Inflammatory macrophage treated with lipopolysaccharide for 1 hour (primary cell): Measurements from ENCODE around the gene ZNF132.
"Not testable (repeated sequence)": the region's sequence is repeated elsewhere in the genome, so short reads cannot be mapped to it uniquely, and the experiment has no call there.

Experiments
- DNase-seq, 2 donors: peaks; one replicate each; pipeline ENCODE4 v3.0.0-alpha.2; 2020 to 2022

The ZNF132 gene

DNA sequence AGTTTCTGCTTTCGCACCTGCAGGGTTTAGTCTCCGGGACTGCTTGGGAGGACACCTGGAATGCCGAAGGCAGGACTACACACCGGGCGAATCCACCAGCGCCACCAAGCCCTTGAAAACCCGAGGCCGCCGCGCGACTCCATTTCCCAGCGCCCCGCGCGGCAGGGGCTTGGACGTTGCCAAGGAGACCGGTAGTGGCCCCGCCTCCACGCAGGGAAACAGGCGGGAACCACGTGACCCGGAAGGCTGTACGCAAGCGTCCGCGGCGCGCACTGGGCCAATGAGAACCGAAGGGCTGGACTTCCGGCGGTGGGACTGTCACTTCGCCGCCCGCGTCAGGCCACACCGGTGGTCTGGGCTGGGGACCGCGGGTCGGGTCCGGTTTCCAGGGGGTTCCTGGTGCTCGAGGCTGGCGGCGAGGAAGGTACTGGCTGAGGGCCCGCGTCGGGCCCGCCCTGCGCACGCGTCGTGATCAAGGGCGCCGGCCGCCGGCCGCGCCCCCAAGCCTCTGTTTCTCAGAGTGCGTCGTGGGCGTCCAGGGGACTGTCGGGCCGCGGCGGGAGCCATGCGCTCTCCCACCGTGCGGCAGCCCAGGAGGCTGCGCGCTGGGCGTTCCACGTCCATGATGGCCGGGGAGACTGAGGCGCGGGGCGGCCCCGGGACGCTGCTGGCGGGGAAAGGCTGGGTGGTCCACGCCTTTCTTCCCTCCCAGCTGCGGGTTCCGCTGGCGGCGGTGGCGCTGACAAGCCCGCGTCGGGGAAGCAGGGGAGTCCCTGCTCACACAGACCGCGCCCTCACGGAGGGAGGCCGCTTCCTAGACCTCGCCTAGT is 27.0 kb upstream of the ZNF132 start, which contains the start of gene ZNF324:
ZNF324 (plus strand) TSS at position 321 of the 830 bp plus-strand sequence. CDS start 2,106 bp downstream, outside the sequence.
- DNase-seq: peak; percentile 96 to 98

- DNase-seq: no peak
These were observed 26.3 kb upstream of the ZNF132 start for GRCh38 chr19:58466089-58466759.

GRCh38 chr19:58460039-58460438 is 20.1 kb upstream of the ZNF132 start:
- no peak for DNase-seq

DNA sequence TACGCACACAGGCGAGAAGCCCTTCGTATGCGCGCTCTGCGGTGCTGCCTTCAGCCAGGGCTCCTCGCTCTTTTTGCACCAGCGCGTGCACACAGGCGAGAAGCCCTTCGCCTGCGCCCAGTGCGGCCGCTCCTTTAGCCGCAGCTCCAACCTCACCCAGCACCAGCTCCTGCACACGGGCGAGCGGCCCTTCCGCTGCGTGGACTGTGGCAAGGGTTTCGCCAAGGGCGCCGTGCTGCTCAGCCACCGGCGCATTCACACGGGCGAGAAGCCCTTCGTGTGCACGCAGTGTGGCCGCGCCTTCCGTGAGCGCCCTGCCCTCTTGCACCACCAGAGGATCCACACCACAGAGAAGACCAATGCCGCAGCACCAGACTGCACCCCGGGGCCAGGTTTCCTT is 16.2 kb upstream of the ZNF132 start:
- no peak for DNase-seq

DNA sequence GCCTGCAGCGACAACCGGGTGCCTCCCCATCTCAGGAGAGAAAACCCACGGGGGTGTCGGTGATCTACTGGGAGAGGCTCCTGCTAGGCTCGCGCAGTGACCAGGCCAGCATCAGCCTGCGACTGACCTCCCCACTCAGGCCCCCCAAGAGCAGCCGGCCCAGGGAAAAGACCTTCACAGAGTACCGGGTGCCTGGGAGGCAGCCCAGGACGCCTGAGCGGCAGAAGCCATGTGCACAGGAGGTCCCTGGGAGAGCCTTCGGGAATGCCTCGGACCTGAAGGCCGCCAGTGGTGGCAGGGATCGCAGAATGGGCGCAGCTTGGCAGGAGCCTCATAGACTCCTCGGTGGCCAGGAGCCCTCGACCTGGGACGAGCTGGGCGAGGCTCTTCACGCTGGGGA is 15.4 kb upstream of the ZNF132 start:
- no peak for DNase-seq

DNA sequence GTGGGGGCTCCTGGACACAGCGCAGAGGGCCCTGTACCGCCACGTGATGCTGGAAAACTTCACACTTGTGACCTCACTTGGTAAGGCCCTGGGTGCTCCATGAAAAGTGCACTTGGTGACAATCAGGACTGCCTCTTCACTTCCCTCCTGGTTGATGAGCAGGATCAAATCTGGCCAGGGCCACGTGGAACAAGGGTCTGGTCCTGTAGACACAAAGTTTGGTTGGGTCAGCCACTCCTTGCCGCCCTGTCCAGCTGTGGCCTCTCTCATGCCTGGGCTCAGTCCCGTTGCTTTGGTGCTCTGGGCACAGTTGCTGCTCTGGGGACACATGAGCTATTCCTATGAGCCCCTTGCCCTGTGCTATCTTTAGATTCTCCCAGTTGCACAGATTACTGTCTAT is 13.8 kb upstream of the ZNF132 start:
- no peak for DNase-seq

DNA sequence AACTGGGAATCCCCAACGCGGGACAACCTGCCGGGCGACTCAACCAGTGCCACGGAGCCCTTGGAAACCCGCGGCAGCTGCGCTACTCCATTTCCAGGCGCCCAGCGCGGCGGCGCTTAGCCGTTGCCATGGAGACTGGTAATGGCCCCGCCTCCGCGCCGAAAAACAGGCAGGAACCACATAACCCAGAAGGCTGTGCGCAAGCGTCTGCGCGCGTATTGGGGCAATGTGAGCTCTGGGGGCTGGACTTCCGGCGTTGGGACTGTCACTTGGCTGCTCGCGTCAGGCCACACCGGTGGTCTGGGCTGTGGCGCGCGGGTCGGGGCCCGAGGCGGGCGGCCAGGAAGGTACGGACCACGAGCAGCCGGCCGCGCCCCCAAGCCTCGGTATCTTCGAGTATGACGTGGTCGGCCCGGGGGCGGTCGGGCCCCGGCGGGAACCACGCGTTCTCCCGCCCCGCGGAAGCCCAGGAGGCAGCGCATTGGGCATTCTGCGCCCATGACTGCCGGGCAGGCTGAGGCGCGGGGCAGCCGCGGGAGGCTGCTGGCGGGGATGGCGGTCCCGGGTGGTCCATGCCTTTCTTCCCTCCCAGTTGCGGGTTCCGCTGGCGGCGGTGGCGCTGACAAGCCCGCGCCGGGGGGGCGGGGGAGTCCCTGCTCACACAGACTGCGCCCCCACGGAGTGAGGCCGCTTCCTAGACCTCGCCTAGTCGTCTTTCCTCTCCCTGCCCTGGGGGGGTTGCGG is 11.6 kb upstream of the ZNF132 start, which contains the start of gene ZNF324B:
ZNF324B (plus strand) TSS at position 265 of the 744 bp plus-strand sequence. CDS start 2,080 bp downstream, outside the sequence.
- peak; percentile 95 to 97 for DNase-seq

GRCh38 chr19:58450856-58451357 is 11.0 kb upstream of the ZNF132 start:
- peak in 1 of 2 donors; percentile 11 for DNase-seq

DNA sequence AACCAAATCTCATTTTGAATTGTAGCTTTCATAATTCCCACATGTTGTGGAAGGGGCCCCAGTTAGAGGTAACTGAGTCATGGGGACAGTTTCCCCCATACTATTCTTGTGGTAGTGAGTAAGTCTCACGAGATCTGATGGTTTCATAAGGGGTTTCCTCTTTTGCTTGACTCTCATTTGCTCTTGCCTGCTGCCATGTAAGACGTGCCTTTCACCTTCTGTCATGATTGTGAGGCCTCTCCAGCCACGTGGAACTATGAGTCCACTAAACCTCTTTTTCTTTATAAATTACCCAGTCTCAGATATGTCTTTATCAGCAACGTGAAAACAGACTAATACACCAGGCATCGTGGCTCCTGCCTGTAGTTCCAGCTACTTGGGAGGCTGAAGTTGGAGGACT is 10.0 kb upstream of the ZNF132 start:
- DNase-seq: not testable (repeated sequence)

DNA sequence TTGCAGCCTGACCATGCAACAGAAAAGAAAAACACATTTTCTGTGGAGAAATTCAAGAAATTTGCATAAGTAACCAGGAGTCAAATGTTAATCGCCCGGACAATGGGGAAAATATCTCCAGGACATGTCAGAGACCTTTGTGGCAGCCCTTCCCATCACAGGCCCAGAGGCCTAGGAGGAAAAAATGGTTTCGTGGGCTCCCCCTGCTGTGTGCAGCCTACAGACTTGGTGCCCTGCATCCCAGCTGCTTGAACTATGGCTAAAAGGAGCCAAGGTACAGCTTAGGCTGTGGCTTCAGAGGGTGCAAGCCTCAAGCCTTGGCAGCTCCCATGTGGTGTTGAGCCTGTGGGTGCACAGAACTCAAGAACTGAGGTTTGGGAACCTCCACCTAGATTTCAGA is 8.9 kb upstream of the ZNF132 start:
- DNase-seq: not testable (repeated sequence)

DNA sequence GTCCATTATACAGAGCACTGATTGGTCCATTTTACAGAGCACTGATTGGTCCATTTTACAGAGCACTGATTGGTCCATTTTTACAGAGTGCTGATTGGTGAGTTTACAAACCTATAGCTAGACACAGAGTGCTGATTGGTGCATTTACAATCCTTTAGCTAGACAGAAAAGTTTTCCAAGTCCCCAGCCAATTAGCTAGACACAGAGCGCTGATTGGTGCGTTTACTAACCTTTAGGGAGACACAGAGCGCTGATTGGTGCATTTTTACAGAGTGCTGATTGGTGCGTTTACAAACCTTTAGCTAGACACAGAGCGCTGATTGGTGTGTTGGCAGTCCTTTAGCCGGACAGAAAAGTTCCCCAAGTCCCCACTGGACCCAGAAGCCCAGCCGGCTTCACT is 3.0 kb upstream of the ZNF132 start:
- not testable (repeated sequence) for DNase-seq

GRCh38 chr19:58440556-58440955 is 603 bp upstream of the ZNF132 start:
- DNase-seq: no peak

GRCh38 chr19:58434217-58434616 is 5.7 kb downstream of the ZNF132 start:
- no peak for DNase-seq

DNA sequence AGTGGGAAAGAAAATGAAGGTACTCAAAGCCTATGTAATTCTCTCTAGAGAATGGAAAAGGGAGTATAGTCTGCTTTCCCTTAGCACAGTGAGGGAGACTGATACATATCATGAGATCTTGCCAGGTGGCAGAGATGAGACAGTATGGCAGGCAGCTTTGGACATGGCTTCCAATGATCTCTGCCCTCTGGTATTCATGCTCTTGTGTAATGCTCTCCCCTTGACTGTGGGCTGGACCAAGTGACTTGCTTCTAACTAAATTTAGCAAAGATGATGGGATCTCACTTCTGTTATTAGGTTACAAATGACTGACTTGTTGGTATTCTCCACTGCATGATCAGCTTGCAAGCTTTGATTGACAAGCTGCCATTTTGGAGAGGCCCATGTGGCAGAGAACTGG is 10.2 kb downstream of the ZNF132 start:
- DNase-seq: no peak

DNA sequence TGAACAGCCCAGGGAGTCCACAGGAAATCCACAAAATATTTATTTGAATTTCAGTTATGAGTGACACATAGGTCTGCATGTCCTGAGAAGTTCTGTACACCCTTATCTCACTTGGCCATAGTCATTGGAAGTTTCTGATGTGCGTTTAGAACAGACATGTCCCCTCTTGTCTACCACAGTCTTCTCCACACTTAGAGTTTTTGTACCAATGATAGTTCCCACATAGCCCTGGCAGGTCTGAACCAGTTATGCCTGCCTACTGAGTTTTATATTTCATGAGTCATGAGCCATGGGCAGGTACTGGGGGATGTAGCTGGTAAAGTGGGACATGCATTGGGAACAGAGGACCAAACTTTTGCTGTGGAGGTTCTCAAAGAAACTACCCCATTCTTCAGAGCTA is 11.3 kb downstream of the ZNF132 start:
- no peak for DNase-seq

DNA sequence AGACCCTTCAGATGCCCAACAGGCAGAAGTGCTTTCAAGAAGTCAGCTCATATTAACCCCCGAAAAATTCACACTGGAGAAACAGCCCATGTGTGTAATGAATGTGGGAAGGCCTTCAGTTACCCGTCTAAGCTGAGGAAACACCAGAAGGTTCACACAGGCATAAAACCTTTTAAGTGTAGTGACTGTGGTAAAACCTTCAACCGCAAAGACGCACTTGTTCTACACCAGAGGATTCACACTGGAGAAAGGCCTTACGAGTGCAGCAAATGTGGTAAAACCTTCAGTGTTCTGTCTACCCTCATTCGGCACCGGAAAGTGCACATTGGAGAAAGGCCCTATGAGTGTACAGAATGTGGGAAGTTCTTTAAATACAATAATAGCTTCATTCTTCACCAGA is 22.9 kb downstream of the ZNF132 start:
- DNase-seq: no peak

GRCh38 chr19:58416604-58417003 is 23.3 kb downstream of the ZNF132 start:
- no peak for DNase-seq

DNA sequence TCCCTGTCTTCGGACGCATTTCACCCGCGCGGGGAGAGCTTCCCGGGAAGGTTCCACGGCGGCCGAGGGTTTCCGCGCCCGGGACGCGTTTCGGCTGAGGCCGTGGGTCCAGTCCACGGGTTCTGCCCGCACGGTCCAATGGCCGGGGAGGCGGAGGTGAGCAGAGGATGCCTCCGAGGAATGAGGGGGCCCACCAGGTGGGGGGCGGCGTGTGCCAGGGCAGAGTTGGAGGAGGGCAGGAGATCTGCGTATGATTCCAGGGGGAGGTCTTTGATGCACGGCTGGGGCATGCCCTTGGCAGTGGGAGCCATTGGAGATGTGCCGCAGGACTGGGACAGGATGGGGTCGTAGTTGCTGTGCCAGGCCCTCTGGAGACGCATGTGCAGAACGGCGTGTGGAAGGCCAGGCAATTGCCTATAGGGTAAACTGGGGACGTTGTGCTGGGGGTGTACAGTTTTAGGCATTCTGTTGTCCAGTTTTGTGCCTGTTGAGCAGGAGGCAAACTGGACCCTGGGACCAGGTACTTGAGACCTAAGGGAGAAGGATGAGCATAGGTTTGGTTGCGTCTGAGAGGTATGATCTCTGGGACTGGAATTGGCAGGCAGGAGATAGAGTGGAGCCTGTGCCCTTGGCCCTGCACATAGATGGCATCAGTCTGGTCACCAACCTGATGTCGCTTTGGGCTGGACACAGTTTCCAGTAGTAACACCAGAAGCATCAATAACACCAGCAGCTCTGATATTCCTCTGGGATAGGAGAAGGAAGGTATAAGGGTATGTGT is 30.8 kb downstream of the ZNF132 start:
- DNase-seq: no peak

DNA sequence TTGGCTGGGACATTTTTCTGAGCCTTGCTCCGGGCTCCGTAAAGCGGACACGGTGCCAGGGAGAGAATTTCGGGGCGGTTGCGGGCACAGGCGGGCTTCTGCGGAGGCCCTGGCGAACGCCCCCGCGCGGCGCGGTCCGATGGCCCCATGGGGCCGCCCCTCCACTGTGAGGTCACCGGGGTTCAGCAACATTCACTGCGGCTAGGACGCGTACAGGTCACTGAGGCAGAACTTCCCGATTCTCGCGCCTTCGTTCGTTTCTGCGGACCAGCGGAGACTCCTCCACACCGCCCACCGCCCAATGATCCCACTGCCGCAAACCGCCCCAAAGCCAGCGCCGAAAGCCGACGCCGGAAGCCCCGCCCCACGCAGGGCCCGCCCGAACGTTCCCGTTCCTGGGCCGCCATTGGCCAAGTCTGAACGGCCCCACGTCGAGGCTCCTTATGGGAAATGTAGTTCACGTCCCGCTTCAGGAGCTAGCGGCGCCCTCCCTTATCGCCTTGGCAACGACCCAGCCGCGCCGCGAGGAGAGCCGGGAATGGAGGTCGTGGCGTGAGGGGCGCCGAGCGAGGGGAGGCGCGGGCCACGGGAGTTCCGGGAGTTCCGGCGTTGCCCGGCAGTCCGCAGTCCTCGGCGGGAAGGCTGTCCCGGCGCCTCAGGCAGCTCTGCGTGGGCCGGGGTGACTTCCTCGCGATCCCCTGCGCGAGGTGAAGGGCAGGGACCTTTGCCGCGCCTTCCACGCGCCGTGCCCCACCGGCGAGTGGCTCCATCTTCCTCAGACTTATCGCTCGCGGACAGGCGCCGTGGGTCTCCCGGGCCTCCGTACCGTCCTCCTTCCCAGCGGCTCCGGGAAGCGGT is 31.6 kb downstream of the ZNF132 start, which contains the start of gene ZNF584:
ZNF584 (plus strand) TSS at position 498 of the 858 bp plus-strand sequence. CDS start 499 bp downstream, outside the sequence.
- peak; percentile 95 to 96 for DNase-seq

- no peak for DNase-seq
These were observed 32.2 kb downstream of the ZNF132 start for GRCh38 chr19:58407658-58408151.
